Measurements from ENCODE around the gene SCGB2B2.
"Not testable (repeated sequence)": the region's sequence is repeated elsewhere in the genome, so short reads cannot be mapped to it uniquely, and the experiment has no call there.

SCGB2B2 gene

DNA sequence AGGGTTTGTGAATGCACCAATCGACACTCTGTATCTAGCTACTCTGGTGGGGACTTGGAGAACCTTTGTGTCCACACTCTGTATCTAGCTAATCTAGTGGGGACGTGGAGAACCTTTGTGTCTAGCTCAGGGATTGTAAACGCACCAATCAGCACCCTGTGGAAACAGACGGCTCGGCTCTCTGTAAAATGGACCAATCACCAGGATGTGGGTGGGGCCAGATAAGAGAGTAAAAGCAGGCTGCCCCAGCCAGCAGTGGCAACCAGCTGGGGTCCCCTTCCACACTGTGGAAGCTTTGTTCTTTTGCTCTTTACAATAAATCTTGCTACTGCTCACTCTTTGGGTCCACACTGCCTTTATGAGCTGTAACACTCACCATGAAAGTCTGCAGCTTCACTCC, 8.3 kb downstream of the SCGB2B2 start:
- not testable (repeated sequence) for DNase-seq (ENCODE audit: low read depth)

DNA sequence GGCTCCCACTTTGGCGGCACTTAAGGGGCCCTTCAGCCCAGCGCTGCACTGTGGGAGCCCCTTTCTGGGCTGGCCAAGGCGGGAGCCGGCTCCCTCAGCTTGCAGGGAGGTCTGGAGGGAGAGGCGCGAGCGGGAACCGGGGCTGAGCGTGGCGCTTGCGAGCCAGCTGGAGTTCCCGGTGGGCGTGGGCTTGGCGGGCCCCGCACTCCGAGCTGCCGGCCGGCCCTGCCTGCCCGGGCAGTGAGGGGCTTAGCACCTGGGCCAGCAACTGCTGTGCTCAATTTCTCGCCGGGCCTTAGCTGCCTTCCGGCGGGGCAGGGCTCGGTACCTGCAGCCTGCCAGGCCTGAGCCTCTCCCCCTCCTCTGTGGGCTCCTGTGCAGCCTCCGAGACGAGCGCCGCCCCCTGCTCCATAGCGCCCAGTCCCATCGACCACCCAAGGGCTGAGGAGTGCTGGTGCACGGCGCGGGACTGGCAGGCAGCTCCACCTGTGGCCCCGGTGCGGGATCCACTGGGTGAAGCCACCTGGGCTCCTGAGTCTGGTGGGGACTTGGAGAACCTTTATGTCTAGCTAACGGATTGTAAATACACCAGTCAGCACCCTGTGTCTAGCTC, 8.8 kb downstream of the SCGB2B2 start:
- DNase-seq (ENCODE audit: low read depth), result not testable (repeated sequence)

DNA sequence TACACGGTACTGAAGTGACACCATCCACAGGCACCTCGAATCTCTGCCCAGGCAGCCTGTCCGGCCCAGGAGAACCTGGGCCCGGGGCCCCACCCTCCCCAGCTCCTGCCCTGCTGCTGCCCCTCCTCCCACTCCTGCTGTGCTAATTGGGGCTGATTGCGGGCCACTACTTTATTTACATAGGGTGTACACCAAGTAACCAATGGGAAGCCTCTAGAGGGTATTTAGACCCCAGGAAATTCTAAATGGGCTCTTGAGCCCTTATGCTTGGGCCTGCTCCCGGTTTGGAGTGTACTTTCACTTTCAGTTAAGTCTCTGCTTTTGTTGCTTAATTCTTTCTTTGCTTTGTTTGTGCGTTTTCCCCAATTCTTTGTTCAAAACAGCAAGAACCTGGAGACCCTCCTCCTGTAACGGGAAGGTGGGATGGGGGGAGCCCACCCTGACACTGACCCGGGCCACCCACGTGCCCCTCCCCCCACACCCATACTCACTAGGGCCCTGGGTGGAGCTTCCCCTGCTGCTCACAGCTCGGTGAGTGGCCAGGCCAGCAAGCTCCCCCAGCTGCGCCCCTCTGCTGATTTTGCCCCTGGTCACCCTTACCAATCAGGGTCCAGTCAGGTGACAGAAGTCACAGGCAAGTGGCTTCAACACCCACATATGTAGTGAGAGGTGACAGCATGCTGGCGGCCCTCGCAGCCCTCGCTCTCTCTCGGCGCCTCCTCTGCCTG, 9.4 kb downstream of the SCGB2B2 start:
- no peak for DNase-seq (ENCODE audit: low read depth)

DNA sequence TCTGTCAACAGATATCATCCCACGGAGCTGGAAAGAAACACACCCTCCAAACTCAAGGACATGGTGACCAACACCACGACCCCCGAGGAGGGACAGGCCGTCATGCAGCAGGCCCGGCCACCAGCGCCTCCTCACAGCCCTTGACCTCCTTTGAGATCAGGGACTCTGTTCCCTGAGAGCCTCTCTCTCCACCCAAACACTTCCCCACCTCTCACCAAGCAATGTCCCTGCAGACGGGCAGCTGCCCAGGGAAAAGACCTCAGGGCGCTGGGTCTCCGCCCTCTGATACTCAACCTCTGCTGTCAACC, 10.0 kb downstream of the SCGB2B2 start:
- no peak for DNase-seq (ENCODE audit: low read depth)

DNA sequence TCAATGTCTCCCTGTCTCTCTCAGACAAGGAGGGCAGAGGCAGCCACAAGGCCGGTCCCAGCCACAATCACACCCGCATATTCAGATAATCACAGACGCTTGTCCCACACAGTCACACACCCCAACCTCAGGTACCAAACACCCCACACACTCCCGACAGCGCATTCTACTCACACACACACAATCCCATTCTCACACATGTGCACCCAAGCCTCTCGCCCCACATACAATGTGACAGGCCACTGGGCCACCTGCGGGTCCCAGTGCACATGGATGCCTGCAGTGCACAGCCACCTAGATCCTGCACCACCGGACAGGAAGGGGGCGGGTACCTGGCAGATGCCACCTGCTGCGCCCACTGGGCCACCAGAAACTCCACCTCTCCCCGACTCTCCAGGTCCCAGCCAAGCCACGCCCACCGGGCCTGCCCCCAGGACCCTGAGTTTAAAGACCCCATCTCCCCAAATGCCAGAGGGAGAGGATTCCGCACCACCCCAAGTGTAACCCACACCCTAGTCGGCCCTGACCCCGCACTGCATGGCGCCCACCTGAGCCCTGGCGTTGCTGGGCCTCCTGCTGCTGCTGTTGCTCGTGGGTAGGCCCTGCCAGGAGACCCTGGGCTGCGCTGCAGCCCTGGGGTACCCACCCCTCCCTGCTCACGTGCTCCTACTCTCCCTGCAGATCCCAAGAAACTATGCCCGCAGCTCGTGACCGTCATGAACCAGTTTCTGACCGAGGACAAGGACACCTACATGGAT, 10.6 kb downstream of the SCGB2B2 start:
- no peak for DNase-seq (ENCODE audit: low read depth)

DNA sequence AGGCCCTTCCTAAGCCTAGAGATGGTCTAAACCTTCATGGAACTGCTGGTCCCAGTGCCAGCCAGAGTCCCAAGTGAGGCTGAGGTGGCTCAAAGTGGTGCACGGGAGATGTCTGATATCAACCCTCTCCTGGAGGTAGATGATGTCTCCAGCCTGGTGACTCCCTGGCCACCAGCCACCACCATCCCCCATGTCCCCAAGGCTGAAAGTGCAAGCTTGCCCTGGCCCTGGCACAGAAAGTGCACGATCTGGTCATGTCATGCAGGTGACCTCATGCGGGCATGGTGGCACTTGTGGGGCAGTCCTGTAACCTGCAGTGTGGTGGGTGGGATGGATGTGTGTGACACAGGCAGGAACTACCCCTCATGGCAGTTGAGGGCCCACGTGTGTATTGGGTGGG, 11.7 kb downstream of the SCGB2B2 start:
- not testable (repeated sequence) for DNase-seq (ENCODE audit: low read depth)

DNA sequence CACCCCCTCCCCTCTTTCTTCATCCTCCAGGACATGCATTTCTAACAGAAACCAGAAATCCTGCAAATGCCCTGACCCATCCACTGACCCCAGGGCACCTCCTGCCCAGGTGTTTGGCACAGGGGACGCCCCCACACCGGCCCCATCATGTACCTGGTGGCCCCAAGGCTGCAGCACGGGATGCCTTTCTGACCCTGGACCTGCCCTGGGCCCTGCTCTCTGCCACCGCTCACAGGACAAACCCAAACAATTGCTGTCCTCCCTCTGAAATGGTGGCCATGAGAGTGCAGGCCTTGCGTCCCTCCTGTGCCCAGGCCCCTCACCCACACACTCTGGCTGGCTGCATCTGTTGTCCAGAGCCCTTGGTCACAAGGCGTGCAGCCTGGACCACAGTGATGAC, 12.1 kb downstream of the SCGB2B2 start:
- DNase-seq (ENCODE audit: low read depth), result no peak

DNA sequence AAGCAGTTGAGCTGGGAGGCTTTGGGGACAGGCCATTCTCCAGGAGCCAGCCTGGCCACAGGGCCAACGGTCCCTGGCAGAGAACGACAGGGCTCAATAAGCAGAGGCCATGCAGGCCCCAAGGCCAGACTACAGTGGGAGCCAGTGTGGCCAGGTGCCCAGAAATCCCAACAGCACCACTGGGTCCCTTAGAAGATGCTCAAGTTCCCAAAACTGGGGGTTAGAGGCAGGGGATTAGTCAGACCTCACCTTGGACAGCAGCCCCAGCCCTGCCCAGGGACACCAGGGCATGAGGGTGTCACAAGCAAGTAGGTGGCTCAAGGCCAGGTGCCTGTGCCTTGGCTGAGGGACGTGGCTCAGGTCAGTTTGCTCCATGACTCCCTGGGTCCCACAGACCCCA, 12.8 kb downstream of the SCGB2B2 start:
- no peak for DNase-seq (ENCODE audit: low read depth)

DNA sequence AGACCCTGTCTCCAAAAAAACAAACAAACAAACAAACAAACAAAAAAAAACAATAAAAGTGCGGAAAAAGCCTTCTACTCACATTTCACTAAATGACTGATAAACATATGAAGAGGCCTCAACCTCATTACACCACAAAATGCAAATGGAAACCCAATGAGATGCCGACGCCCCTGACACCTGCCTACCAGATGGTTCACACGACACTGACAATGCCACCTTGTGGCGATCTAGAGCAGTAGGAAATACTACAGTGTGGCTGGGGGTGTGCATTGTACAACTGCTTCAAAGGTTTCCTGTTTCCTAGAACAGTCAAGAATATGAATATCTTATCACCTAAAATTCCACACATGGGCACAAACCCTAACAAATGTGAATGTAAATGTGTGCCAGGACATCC, 14.0 kb downstream of the SCGB2B2 start:
- DNase-seq (ENCODE audit: low read depth), result no peak

DNA sequence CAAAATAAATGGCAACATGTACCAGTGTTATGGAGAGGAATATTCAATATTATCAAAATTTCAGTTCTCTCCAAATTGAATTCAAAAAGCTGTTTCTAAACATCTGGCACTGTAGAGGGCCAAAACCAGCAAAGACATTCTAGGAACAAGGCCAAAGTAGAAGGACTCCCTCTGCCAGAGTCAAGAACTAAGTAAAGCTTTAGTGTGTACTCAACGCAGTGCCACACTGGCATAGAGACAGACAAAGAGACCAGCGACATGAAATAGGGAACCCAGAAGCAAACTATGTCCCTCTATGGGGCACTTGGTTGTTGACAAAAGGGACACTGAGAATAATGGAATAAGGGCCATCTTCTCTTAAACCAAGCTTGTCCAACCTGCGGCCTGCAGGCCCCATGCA, 15.6 kb downstream of the SCGB2B2 start:
- no peak for DNase-seq (ENCODE audit: low read depth)

DNA sequence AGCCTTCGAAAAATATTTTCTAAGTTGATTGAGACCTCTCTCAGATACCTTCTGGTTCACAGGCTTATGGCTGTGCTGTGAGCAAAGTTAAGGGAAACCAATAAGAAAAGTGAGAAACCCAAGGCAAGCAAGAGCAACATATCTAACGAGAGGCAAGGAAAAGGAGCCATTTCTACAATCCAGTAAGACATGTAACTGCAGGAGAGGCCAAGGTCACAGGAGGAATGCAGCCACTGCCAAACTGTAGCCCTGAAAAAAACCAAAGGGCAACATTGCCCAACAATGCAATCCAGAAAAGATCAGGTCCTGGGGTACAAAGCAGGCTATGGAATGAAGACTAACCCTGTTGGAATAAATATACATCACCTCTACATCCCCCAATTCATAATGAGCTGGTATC, 21.3 kb downstream of the SCGB2B2 start:
- DNase-seq (ENCODE audit: low read depth), result no peak

DNA sequence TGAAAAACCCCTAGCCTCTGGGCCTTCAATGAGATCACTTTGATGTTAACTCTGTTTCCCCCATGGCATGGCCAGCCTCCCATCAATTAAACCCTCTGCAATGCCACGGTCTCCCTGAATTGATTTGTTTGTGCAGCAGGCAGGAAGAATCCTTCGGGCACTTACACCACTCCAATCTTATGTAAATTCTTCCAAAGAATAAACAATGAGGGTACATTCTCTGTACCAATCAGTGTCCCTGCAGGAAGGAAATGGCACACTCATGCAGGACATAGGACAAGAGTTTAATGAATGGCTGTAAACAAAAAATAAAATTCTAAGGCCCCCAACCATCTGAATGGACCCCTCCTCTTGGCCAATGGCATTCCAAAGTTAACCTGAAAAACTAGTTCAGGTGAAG, 22.2 kb downstream of the SCGB2B2 start:
- no peak for DNase-seq (ENCODE audit: low read depth)

DNA sequence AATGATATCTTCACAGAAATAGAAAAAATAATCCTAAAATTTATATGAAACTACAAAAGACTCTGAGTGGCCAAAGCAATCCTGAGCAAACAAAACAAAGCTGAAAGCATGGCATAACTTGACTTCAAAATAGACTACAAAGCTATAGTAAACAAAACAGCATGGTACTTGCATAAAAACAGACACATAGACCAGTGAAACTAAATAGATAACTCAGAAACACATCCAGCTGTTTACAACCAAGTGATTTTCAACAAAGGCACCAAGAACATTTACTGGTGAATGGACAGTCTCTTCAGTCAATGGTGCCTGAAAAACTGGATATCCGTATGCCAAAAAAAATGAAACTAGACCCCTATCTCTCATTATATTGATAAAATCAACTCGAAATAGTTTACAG, 25.2 kb downstream of the SCGB2B2 start:
- DNase-seq (ENCODE audit: low read depth), result no peak

DNA sequence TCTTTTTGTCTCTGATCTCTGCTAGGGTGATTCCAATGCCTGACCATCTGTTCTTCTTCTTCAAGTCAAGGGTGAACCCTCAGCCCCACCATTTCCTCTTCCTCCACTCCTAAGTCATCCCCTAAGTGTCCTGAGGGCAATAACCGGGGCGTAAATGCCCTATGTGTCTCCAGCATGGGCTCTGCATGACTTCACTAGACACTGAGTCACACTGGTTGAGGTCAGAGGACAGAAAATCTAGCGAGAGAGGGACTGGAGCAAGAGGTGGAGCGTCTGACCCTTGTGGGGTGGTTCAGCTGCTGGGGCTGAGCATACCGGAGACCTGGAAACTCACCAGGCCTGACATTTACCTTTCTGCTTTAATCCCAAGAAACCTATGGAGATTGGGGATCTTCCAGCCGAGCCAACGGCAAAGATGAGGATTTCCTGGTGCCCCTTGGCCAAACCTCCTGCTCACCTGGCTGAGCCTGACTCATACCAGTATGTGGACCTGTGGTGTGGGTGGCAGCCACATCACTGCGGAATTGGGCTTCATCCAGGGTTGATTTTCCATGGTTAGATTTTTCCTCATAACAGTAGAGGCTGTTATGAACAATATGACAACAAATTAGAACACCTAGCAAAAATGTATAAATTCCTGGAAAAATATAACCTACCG, 26.9 kb downstream of the SCGB2B2 start:
- DNase-seq (ENCODE audit: low read depth), result no peak

DNA sequence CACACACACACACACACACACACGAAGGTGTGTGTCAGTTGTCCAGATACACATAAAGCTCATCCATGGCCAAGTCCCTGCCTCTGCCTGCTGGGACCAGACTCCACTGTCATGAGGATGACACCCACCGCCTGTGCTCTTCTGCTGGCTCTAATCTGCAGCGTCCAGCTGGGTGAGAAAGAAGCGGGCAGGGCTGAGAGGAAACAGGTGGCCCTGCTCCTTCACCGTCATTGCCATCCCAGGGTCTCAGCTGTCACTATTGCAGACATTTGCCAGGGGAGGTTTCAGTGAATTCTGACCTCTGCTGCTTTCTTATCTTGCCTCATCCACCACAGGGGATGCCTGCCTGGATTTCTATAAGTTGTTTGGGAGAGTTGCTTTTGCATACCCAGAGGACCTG, 31.4 kb downstream of the SCGB2B2 start:
- no peak for DNase-seq (ENCODE audit: low read depth)

DNA sequence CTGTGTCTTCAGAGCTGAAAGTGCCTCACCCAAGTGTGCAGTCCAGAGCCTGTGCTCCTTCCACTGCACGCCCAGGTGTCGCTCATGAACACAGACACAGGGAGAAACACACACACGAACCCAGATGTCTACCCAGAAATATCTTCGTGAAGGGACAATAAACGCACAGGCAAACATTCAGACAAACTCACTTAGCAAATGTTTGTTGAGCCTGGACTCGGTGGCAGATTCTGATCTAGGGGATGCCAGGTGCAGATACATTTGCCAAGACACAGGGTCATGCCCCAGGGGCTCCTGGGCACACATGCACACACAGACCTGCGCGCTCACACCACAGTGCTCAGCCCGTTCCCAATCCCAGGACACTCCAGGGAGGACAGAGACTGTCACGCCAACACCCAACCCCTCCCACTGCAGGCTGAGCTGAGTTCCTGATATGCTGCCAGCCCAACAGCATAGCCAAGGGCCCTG, 31.9 kb downstream of the SCGB2B2 start:
- no peak for DNase-seq (ENCODE audit: low read depth)

DNA sequence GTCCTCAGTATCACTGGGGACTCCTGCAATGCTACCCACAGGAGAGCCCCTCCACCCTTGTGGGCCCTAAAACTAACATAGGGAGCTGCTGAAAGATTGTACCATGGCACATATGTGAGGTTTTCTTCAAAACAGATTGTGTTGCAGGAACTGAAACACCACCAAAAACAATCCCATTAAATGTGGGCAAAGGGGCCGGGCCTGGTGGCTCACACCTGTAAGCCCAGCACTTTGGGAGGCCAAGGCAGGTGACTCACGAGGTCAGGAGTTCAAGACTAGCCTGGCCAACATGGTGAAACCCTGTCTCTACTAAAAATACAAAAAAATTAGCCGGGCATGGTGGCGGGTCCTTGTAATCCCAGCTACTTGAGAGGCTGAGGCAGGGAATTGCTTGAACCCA, 34.7 kb downstream of the SCGB2B2 start:
- DNase-seq (ENCODE audit: low read depth), result no peak

DNA sequence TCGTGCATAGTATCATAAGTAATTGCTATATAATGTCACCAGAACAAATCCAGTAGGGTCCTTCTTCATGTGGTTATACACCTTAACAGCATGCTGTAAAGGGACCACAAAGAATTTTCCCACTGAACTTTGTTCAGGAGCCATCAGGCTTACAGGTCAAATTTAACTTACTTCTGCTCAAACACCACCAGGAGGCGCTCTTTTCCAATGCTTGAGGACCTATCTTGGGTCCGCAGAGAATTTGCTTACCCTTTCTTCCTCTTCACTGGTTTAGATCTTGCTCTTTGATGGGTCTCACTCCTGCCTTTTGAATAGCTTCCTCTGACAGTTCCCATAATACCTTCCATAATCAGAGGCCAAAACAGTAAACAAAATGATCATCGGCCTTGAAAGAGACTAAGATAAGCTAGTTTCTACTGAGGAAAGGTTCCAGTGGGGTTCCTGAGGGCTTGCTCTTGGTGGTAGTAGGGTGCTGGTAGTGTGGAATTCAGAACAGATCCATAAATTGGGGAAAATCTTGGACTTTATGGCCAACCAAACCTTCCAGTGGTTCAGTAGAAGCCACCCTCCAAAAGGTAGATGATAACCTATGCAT, 37.4 kb downstream of the SCGB2B2 start:
- DNase-seq (ENCODE audit: low read depth), result peak; percentile 23

DNA sequence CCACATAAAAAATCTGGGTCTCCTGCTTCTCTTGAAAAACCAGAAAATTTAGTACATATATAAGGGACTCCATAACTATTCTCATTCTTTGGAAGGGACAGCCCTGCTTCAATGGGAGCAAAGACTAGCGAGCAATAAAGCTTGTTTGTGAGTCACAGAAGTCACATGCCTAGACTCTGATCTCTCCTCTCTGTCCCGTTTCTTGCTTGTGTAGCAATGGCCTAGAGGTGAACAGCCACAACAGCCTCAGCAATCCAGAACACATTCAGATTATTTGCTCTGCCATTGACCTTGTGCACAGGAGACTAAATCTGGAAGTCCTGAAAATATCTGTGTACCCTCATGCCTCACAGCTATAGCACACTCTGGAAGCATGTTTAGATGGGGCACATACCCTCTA, 43.2 kb downstream of the SCGB2B2 start:
- DNase-seq (ENCODE audit: low read depth), result no peak
